IPS DF 4.7 (cell line): ENCODE measurements around the gene GPR87.

Experiments
- DNase-seq: peaks from one replicate; pipeline ENCODE4 v3.0.0-alpha.2; 2013; ENCODE audit warnings: low spot score; ENCODE audit errors: extremely low read depth

The GPR87 gene

GRCh38 chr3:151283907-151284461, 32.6 kb downstream of the GPR87 start:
- DNase-seq, result no peak

- no peak for DNase-seq
These were observed 33.2 kb downstream of the GPR87 start for GRCh38 chr3:151283387-151283786.

GRCh38 chr3:151282921-151283320, 33.7 kb downstream of the GPR87 start:
- DNase-seq, result no peak

- no peak for DNase-seq
These were observed 34.8 kb downstream of the GPR87 start for GRCh38 chr3:151281671-151282324.

- no peak for DNase-seq
These were observed 38.4 kb downstream of the GPR87 start, which contains the start of gene P2RY14 for GRCh38 chr3:151278230-151278629. TSS of gene P2RY14 (minus strand) at chr3:151278542. CDS start at chr3:151214316, 64,226 bp downstream.

- DNase-seq, result no peak
These were observed 40.0 kb downstream of the GPR87 start for GRCh38 chr3:151276687-151277042.

- no peak for DNase-seq
These were observed 40.5 kb downstream of the GPR87 start for GRCh38 chr3:151276038-151276686.

GRCh38 chr3:151275091-151275490, 41.5 kb downstream of the GPR87 start:
- no peak for DNase-seq

GRCh38 chr3:151269631-151270030, 47.0 kb downstream of the GPR87 start:
- DNase-seq, result no peak

- no peak for DNase-seq
These were observed 48.1 kb downstream of the GPR87 start for GRCh38 chr3:151268267-151269235.

GRCh38 chr3:151267066-151267465, 49.6 kb downstream of the GPR87 start:
- DNase-seq, result no peak

GRCh38 chr3:151265866-151266265, 50.8 kb downstream of the GPR87 start:
- peak; percentile 49 for DNase-seq

- DNase-seq, result no peak
These were observed 51.5 kb downstream of the GPR87 start for GRCh38 chr3:151265166-151265565.

- DNase-seq, result no peak
These were observed 52.0 kb downstream of the GPR87 start for GRCh38 chr3:151264605-151265004.

- DNase-seq, result no peak
These were observed 53.6 kb downstream of the GPR87 start for GRCh38 chr3:151262871-151263525.

- DNase-seq, result no peak
These were observed 57.0 kb downstream of the GPR87 start for GRCh38 chr3:151259664-151260063.

- DNase-seq, result no peak
These were observed 59.9 kb downstream of the GPR87 start for GRCh38 chr3:151256749-151257148.

GRCh38 chr3:151248772-151249337, 67.8 kb downstream of the GPR87 start:
- no peak for DNase-seq
